Breast epithelium (tissue), 4 donors: Measurements from ENCODE around the gene UBASH3B. TPM values are rescaled to one million over a fixed set of nuclear protein-coding genes. Genes with fewer than 3 reads are reported as not detected.

ENCODE experiments used
- DNase-seq, 2 donors: peaks; one replicate each; pipeline ENCODE4 v3.0.0-alpha.2; 2019; ENCODE audit warnings: low spot score in 2 of 2
- H3K27ac ChIP-seq, 2 donors: fragments of 200-600 bp; sonication (generic) in 1 of 2; one replicate each; pipeline ENCODE4 v1.5.1; 2016 to 2019; ENCODE audit warnings: mild to moderate bottlenecking in 1 of 2
- H3K27me3 ChIP-seq, 2 donors: fragments of 200-600 bp; sonication (generic) in 1 of 2; one replicate each; pipeline versions ENCODE4 v1.5.1 to v1.6.0; 2017 to 2019; ENCODE audit warnings: control low read depth in 1 of 2, mild to moderate bottlenecking in 1 of 2
- H3K36me3 ChIP-seq: fragments of 200-600 bp; one replicate; pipeline ENCODE4 v1.5.1; 2019
- H3K4me1 ChIP-seq, 2 donors: fragments of 200-600 bp; sonication (generic); one replicate each; pipeline ENCODE4 v1.5.1; 2016 to 2019; ENCODE audit warnings: control low read depth in 1 of 2
- H3K4me3 ChIP-seq, 3 donors: fragments of 200-600 bp; sonication (generic); 1 replicate in 2 of 3; 2 replicates in 1 of 3; pipeline ENCODE4 v1.5.1; 2016 to 2019; ENCODE audit warnings: mild to moderate bottlenecking in 3 of 3, moderate library complexity in 2 of 3
- H3K9me3 ChIP-seq, 2 donors: fragments of 200-600 bp; sonication (generic) in 1 of 2; one replicate each; pipeline ENCODE4 v1.5.1; 2016 to 2019; ENCODE audit warnings: control low read depth in 1 of 2
- CTCF ChIP-seq, 3 donors: fragments of 450-650 bp; IDR thresholded peaks; one replicate each; pipeline ENCODE4 v1.5.1; 2016 to 2017; ENCODE audit warnings: antibody characterized with exemption in 3 of 3, mild to moderate bottlenecking in 3 of 3, moderate library complexity in 3 of 3
- POLR2A ChIP-seq: fragments of 450-650 bp; IDR thresholded peaks from one replicate; pipeline ENCODE4 v1.6.1; 2016; ENCODE audit warnings: antibody characterized with exemption, mild to moderate bottlenecking, moderate library complexity
- POLR2AphosphoS5 ChIP-seq, 3 donors: sonication (generic); formaldehyde crosslinking; IDR thresholded peaks; one replicate each; pipeline ENCODE4 v1.6.1; 2017; ENCODE audit warnings: antibody characterized with exemption in 3 of 3
- intact Hi-C: fragments of 100-400 bp; cut with DNase I; formaldehyde crosslinking; loops from one replicate; pipeline ENCODE4 v1.15.1; 2023; ENCODE audit warnings: low total_unique reads
- total RNA-seq, 3 donors: library from RNA; depleted of rRNA; stranded (reverse); fragments of >200 nt; gene quantifications; one replicate each; pipeline ENCODE4 v1.1.0, GENCODE V29; 2016

Gene UBASH3B
- total RNA-seq, 3 donors from 2014 or later: 4.7 to 6.2 (median 4.8) TPM

- TF ChIP-seq POLR2AphosphoS5 (IDR thresholded peaks at IDR 0.05) (no peak), POLR2A (no peak), CTCF (IDR thresholded peaks at IDR 0.05) (no peak)
- intact Hi-C loops: loop anchor here (5.0 kb wide), 1 partner anchor 114 kb away; no protein-coding TSS in a partner anchor
- no peak for DNase-seq
- H3K27me3 ChIP-seq: no peaks in the 10 kb centered on the region
- no peaks in the 10 kb centered on the region for H3K36me3 ChIP-seq
- no peaks in the 10 kb centered on the region for H3K4me1 ChIP-seq
- H3K27ac ChIP-seq: no peak overlapping the region
- peaks cover 0 to 3% of the 10 kb centered on the region in 2 donors for H3K9me3 ChIP-seq
- H3K4me3 ChIP-seq: no peak overlapping the region
Measured at GRCh38 chr11:122668562-122669090, 13.1 kb downstream of the UBASH3B start.

DNA sequence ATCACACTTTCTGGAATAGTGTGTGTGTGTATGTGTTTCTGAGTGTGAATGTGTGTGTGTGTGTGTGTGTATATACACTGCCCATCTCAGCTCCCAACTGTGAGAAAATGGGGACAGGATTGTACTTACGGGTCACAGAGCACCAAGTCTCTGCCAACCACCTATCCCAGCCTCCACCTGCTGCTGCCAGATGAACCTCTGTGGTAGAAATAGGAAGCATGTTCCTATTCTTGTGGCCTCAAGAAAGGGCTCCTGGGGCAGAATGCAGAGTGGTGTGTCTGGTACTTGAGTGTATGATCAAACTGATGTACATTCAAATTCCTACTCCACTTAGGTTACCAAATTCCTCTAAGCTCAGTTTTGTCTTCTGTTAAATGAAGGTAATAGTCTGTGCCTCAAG is 14.6 kb downstream of the UBASH3B start:
- TF ChIP-seq CTCF (IDR thresholded peaks at IDR 0.05): no peak
- no peak for TF ChIP-seq POLR2AphosphoS5 (IDR thresholded peaks at IDR 0.05)
- TF ChIP-seq POLR2A: no peak
- intact Hi-C loops: no loop called here

GRCh38 chr11:122671400-122671891 is 15.9 kb downstream of the UBASH3B start:
- Histone ChIP-seq H3K36me3 (no peaks in the 10 kb centered on the region), H3K27ac (no peak overlapping the region), H3K4me1 (no peaks in the 10 kb centered on the region), H3K27me3 (no peaks in the 10 kb centered on the region), H3K4me3 (no peak overlapping the region), H3K9me3 (peaks cover 0 to 3% of the 10 kb centered on the region in 2 donors)
- no peak for DNase-seq
- TF ChIP-seq CTCF (IDR thresholded peaks at IDR 0.05): no peak
- no peak for TF ChIP-seq POLR2A
- no peak for TF ChIP-seq POLR2AphosphoS5 (IDR thresholded peaks at IDR 0.05)
- intact Hi-C loops: no loop called here

More for the DNA sequence above, 14.6 kb downstream of the UBASH3B start:
- no peak overlapping the region for H3K27ac ChIP-seq
- H3K4me1 ChIP-seq: no peaks in the 10 kb centered on the region
- H3K36me3 ChIP-seq: no peaks in the 10 kb centered on the region
- no peak for DNase-seq
- no peaks in the 10 kb centered on the region for H3K27me3 ChIP-seq
- peaks cover 0 to 3% of the 10 kb centered on the region in 2 donors for H3K9me3 ChIP-seq
- no peak overlapping the region for H3K4me3 ChIP-seq

DNA sequence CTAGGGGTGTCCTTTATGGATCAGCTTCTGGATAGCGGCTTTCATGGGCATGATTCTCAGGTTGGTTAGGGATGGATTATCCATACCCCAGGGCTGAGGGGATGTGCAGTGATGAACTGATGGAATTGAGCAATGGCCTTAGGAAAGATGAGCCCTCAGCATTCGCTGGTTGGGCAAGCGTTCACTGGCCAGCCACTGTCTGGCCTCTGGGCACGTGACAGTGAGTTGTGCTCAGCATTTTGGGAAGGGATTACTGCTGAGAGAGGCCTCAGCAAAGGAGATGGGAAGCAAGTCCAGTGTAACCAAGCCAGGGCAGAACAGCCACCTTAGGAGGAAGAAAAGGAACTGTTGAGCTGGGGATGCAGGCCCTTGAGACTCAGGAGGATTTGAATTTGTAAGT is 17.4 kb downstream of the UBASH3B start:
- Histone ChIP-seq H3K4me1 (no peaks in the 10 kb centered on the region), H3K9me3 (peaks cover 0 to 3% of the 10 kb centered on the region in 2 donors), H3K27ac (no peak overlapping the region), H3K4me3 (no peak overlapping the region), H3K36me3 (no peaks in the 10 kb centered on the region), H3K27me3 (no peaks in the 10 kb centered on the region)
- TF ChIP-seq CTCF (IDR thresholded peaks at IDR 0.05): no peak
- no peak for TF ChIP-seq POLR2A
- no peak for TF ChIP-seq POLR2AphosphoS5 (IDR thresholded peaks at IDR 0.05)
- intact Hi-C loops: no loop called here
- no peak for DNase-seq

GRCh38 chr11:122673701-122674100 is 18.2 kb downstream of the UBASH3B start:
- H3K9me3 ChIP-seq: peaks cover 0 to 3% of the 10 kb centered on the region in 2 donors
- no peaks in the 10 kb centered on the region for H3K36me3 ChIP-seq
- intact Hi-C loops: no loop called here
- TF ChIP-seq CTCF (IDR thresholded peaks at IDR 0.05): no peak
- TF ChIP-seq POLR2AphosphoS5 (IDR thresholded peaks at IDR 0.05): no peak
- TF ChIP-seq POLR2A: no peak
- no peaks in the 10 kb centered on the region for H3K4me1 ChIP-seq
- no peak overlapping the region for H3K27ac ChIP-seq
- H3K4me3 ChIP-seq: no peak overlapping the region
- H3K27me3 ChIP-seq: no peaks in the 10 kb centered on the region
- DNase-seq: no peak
